Thyroid gland (tissue), 4 donors: Measurements from ENCODE around the gene TANGO2.

Source experiments
- POLR2A ChIP-seq, 2 donors: fragments of 450-650 bp; IDR thresholded peaks; one replicate each; pipeline ENCODE4 v1.6.1; 2017; ENCODE audit warnings: antibody characterized with exemption in 2 of 2, mild to moderate bottlenecking in 2 of 2, moderate library complexity in 1 of 2
- TF ChIP-seq, protein P1 (sequence below), 6 experiments: fragments of 200-600 bp in 3 of 6; fragments of 450-650 bp in 3 of 6; sonication (generic) in 3 of 6; IDR thresholded peaks; one replicate each; pipeline ENCODE4 v1.5.1; 2016 to 2019; ENCODE audit warnings: antibody characterized with exemption in 6 of 6, mild to moderate bottlenecking in 2 of 6, inconsistent platforms in 1 of 6, moderate library complexity in 1 of 6

DNA sequence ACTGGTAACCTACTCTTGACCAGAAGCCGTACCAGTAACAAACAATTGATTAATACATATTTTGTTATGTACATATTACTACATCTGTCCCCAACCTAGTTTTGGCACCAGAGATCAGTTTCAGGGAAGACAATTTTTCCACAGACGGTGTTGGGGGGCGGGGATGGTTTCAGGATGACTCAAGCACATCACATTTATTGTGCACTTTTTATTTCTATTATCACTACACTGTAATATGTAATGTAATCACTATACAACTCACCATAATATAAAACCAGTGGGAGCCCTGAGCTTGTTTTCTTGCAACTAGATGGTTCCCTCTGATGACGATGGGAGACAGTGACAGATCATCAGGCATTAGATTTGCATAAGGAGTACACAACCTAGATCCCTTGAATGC is 74.6 kb downstream of the TANGO2 start:
- TF ChIP-seq, protein P1, sequence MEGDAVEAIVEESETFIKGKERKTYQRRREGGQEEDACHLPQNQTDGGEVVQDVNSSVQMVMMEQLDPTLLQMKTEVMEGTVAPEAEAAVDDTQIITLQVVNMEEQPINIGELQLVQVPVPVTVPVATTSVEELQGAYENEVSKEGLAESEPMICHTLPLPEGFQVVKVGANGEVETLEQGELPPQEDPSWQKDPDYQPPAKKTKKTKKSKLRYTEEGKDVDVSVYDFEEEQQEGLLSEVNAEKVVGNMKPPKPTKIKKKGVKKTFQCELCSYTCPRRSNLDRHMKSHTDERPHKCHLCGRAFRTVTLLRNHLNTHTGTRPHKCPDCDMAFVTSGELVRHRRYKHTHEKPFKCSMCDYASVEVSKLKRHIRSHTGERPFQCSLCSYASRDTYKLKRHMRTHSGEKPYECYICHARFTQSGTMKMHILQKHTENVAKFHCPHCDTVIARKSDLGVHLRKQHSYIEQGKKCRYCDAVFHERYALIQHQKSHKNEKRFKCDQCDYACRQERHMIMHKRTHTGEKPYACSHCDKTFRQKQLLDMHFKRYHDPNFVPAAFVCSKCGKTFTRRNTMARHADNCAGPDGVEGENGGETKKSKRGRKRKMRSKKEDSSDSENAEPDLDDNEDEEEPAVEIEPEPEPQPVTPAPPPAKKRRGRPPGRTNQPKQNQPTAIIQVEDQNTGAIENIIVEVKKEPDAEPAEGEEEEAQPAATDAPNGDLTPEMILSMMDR (IDR thresholded peaks at IDR 0.05) = no peak
- no peak for TF ChIP-seq POLR2A (IDR thresholded peaks at IDR 0.05)
